A673 (cell line): ENCODE results near the gene BTG2. TPM values are rescaled to one million over a fixed set of nuclear protein-coding genes. Genes with fewer than 3 reads are reported as not detected.

Experiments used
- BruUV-seq: library from RNA; stranded (reverse); fragments of 400-500 nt; replicated peaks from 2 replicates; lab custom pipeline; 2021; lab: Mats Ljungman, UMichigan
- CTCF ChIA-PET: fragments of 300-600 bp; sonication (Branson Sonifier 250); formaldehyde crosslinking; loops from one replicate; lab custom pipeline; 2022; ENCODE audit warnings: antibody characterized with exemption; lab: Charles Lee
- POLR2A ChIA-PET: fragments of 300-600 bp; sonication (Branson Sonifier 250); formaldehyde crosslinking; loops from one replicate; lab custom pipeline; 2022; ENCODE audit warnings: antibody characterized with exemption; ENCODE audit not compliant: low non-redundant PET; lab: Charles Lee
- DNase-seq: peaks from one replicate; pipeline ENCODE4 v3.0.0-alpha.2; 2015; ENCODE audit warnings: low spot score
- H3K27ac ChIP-seq: fragments of 200-600 bp; sonication (generic); 2 replicates; pipeline ENCODE4 v1.5.1; 2016; ENCODE audit warnings: mixed run types, low read depth, mild to moderate bottlenecking, mixed read lengths, antibody characterized with exemption, low read length; ENCODE audit not compliant: poor library complexity, severe bottlenecking
- H3K27me3 ChIP-seq: fragments of 200-600 bp; sonication (generic); replicated peaks from 2 replicates; pipeline ENCODE4 v1.6.1; 2017; ENCODE audit warnings: mixed run types, low read depth, mild to moderate bottlenecking, mixed read lengths, antibody characterized with exemption, low read length; ENCODE audit not compliant: insufficient read depth, poor library complexity
- H3K36me3 ChIP-seq: fragments of 200-600 bp; sonication (generic); 2 replicates; pipeline ENCODE4 v1.6.1; 2016; ENCODE audit warnings: mixed run types, mild to moderate bottlenecking, mixed read lengths, antibody characterized with exemption, low read length; ENCODE audit not compliant: insufficient read depth, poor library complexity, severe bottlenecking
- H3K4me1 ChIP-seq: fragments of 200-600 bp; sonication (generic); 2 replicates; pipeline ENCODE4 v1.6.1; 2017; ENCODE audit warnings: mixed run types, mild to moderate bottlenecking, mixed read lengths, antibody characterized with exemption, low read length; ENCODE audit not compliant: insufficient read depth, poor library complexity, severe bottlenecking
- H3K4me3 ChIP-seq: fragments of 200-600 bp; sonication (generic); 2 replicates; pipeline ENCODE4 v1.5.1; 2016; ENCODE audit warnings: low read depth, mixed run types, mild to moderate bottlenecking, mixed read lengths, low read length; ENCODE audit not compliant: poor library complexity, severe bottlenecking
- H3K9me3 ChIP-seq: fragments of 200-600 bp; sonication (generic); 2 replicates; pipeline ENCODE4 v1.6.1; 2016; ENCODE audit warnings: mixed run types, low read depth, mild to moderate bottlenecking, mixed read lengths, antibody characterized with exemption, low read length; ENCODE audit not compliant: poor library complexity, severe bottlenecking
- CTCF ChIP-seq: fragments of 300-800, 200-600 bp; sonication (generic); conservative IDR thresholded peaks from 2 replicates; pipeline ENCODE4 v1.5.1; 2017; ENCODE audit warnings: low read depth, mild to moderate bottlenecking, antibody characterized with exemption, low read length, moderate library complexity, mixed read lengths
- EZH2 ChIP-seq: fragments of 200-600 bp; sonication (generic); IDR thresholded peaks from 2 replicates; pipeline ENCODE4 v1.6.1; 2017; ENCODE audit warnings: borderline replicate concordance, low read depth, mild to moderate bottlenecking, mixed read lengths, antibody characterized with exemption, low read length; ENCODE audit not compliant: poor library complexity, severe bottlenecking
- intact Hi-C: fragments of 100-400 bp; cut with micrococcal nuclease; formaldehyde crosslinking; loops from one replicate; pipeline ENCODE4 v1.10.0; 2022; ENCODE audit not compliant: unreplicated experiment
- total RNA-seq: library from RNA; stranded (reverse); gene quantifications from 2 replicates; pipeline ENCODE4 v1.2.3, GENCODE V29; 2021

Gene BTG2
- total RNA-seq, 1 experiment from 2014 or later = 9.3 TPM

- H3K9me3 ChIP-seq = no peaks in the 10 kb centered on the region
- intact Hi-C loops = loop anchor here (5.0 kb wide), 1 partner anchor 432 kb away; no protein-coding TSS in a partner anchor
- DNase-seq = no peak
- TF ChIP-seq CTCF (no peak), EZH2 (no peak)
- ChIA-PET CTCF (interaction anchor here (4.8 kb wide), 1 partner anchor 230 kb away, joined by 52 read pairs; no protein-coding TSS in a partner anchor), POLR2A (no interaction called here)
- peaks cover 31% of the 10 kb centered on the region for H3K4me1 ChIP-seq
- no peak overlapping the region for H3K27ac ChIP-seq
- no peak overlapping the region for H3K4me3 ChIP-seq
- H3K36me3 ChIP-seq = no peaks in the 10 kb centered on the region
- BruUV-seq = no TSS peak
- no peaks in the 10 kb centered on the region for H3K27me3 ChIP-seq
Observed at GRCh38 chr1:203270448-203270847, 34.9 kb upstream of the BTG2 start.

- no peaks in the 10 kb centered on the region for H3K36me3 ChIP-seq
- POLR2A ChIA-PET = no interaction called here
- peak overlapping the region; percentile 15 for H3K27ac ChIP-seq
- no peaks in the 10 kb centered on the region for H3K27me3 ChIP-seq
- H3K4me3 ChIP-seq = no peak overlapping the region
- TF ChIP-seq EZH2 = no peak
- no peak for TF ChIP-seq CTCF
- intact Hi-C loops = loop anchor here (5.0 kb wide), 1 partner anchor 431 kb away; no protein-coding TSS in a partner anchor
- no TSS peak for BruUV-seq
- CTCF ChIA-PET = interaction anchor here (4.8 kb wide), 1 partner anchor 231 kb away, joined by 52 read pairs; no protein-coding TSS in a partner anchor
- no peaks in the 10 kb centered on the region for H3K9me3 ChIP-seq
- peaks cover 31% of the 10 kb centered on the region for H3K4me1 ChIP-seq
- peak; percentile 86 for DNase-seq
Observed at GRCh38 chr1:203271018-203271743, 34.1 kb upstream of the BTG2 start.

GRCh38 chr1:203271962-203272632, 33.2 kb upstream of the BTG2 start:
- DNase-seq = peak; percentile 54
- no peaks in the 10 kb centered on the region for H3K9me3 ChIP-seq
- ChIA-PET CTCF (interaction anchor here (0.6 to 1.4 kb wide), 2 partner anchors 68 to 603 kb away, joined by 3 to 5 read pairs; no protein-coding TSS in a partner anchor), POLR2A (no interaction called here)
- no peaks in the 10 kb centered on the region for H3K36me3 ChIP-seq
- intact Hi-C loops = loop anchor here (5.0 kb wide), 1 partner anchor 430 kb away; no protein-coding TSS in a partner anchor
- H3K4me1 ChIP-seq = peaks cover 31% of the 10 kb centered on the region
- H3K27ac ChIP-seq = peak overlapping the region; percentile 15
- no peak overlapping the region for H3K4me3 ChIP-seq
- H3K27me3 ChIP-seq = no peaks in the 10 kb centered on the region
- no TSS peak for BruUV-seq
- TF ChIP-seq EZH2 (no peak), CTCF (no peak)
